Measurements from ENCODE around the gene GALR1.
"Not testable (repeated sequence)": the region's sequence is repeated elsewhere in the genome, so short reads cannot be mapped to it uniquely, and the experiment has no call there.

Gene GALR1

GRCh38 chr18:77250926-77251729 lies 1.5 kb downstream of the GALR1 start:
- DNase-seq, result no peak

DNA sequence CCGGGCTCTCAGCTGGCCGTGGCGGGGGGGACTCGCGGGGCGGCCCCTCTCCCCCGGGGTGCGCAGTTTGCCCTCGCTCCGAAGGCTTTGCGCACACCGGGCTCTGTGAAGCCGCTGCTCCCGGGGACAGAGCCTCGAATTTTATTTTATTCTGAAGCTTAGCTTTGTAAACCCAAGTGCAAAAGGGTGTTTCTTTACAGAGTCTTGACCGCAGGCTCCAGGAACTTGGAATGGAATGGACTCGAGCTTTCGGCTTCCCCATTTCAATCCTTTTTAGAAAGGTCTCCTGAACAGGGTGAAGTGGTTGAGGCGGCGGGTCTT lies 2.0 kb downstream of the GALR1 start:
- DNase-seq, result no peak

DNA sequence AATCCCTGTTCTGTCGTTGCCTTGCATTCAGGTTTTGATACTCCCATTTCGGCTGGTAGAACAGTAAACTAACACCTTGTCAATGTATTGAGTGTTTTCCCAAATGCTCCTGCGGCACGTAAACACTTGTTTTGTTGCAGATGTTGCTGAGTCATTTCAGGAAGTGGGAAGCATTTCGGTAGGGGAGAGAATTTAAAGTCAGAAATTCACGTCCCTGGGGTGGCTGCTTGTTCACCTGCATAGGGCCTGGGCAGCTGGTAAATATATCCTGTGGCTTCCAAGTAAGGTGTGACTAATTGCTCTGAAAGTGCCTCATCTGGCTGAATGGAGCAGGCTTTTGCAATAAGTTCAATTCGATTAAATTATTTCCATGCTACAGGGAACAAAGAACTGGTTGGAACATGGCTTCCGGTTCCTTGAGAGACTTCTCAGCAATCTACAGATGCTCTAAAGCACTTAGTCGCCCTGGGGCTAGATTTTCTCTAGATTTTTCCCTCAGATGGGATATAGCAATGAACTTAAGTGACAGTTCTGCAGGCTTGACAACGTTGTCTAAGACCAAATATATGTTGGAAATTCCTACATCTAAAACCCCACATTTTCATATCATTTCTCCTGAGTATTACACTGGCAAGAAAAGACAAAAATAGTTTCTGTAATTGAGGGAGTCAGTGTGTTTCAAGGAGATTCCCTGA lies 5.2 kb downstream of the GALR1 start:
- DNase-seq, result no peak

- DNase-seq, result no peak
Measured at GRCh38 chr18:77255426-77256105, 5.9 kb downstream of the GALR1 start.

GRCh38 chr18:77262643-77263465 lies 13.2 kb downstream of the GALR1 start:
- no peak for DNase-seq

DNA sequence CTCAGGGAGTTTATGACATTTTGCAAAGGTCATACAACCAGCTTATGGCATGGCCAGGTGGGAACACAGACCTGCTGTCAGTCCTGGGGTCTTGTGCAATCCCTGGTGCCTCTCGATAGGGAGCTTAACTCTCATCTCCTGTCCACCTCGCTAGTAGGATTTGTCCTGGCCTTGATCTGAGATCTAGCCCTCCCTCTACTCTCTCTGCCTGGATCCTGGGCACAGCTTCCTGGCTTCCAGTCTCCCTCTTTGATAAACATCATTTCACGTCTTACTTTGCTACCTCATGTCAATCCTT lies 13.8 kb downstream of the GALR1 start:
- DNase-seq, result no peak

- DNase-seq, result no peak
Measured at GRCh38 chr18:77267969-77268368, 18.3 kb downstream of the GALR1 start.

- DNase-seq, result no peak
Measured at GRCh38 chr18:77268456-77268855, 18.8 kb downstream of the GALR1 start.

- DNase-seq, result no peak
Measured at GRCh38 chr18:77271576-77272481, 22.2 kb downstream of the GALR1 start.

- not testable (repeated sequence) for DNase-seq
Measured at GRCh38 chr18:77290841-77291240, 41.2 kb downstream of the GALR1 start.

DNA sequence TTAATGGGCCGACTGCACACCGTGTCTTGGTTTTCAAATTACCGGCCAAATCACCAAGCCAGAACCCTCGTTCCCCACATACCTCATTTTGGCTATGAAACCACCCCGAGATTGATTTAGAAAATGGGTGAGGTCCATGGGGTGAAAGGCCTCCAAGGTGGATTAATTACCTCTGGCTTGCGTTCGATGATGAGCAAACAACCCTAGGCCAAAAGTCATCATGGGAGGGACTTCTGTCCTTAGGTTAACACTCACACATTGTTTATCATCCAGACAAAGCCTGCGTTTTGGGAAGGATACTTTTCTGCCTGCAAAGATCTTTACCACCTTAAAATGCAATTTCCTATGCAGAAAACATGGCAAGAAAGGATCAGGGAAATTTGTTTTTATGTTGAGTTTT lies 48.5 kb downstream of the GALR1 start:
- no peak for DNase-seq

- DNase-seq, result no peak
Measured at GRCh38 chr18:77299706-77300105, 50.1 kb downstream of the GALR1 start.

DNA sequence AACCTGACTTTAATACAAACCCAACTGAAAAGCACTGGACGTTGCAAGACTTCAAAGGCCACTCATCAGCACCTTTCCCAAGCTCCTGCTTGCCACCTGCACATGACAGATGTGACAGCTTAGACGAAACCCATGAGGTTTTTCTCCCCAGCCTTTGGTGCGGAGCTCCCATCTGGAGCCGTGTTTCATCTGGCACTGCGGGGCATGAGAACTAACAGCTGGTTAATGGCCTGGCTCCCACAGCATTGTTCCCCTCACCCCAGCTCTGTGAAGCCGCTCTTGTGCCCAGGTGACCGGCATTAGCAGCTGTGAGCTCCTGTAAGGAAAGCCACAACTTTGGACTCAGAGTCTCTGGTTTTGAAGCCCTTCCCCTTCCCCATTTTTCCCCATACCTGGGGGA lies 50.9 kb downstream of the GALR1 start:
- DNase-seq, result no peak

DNA sequence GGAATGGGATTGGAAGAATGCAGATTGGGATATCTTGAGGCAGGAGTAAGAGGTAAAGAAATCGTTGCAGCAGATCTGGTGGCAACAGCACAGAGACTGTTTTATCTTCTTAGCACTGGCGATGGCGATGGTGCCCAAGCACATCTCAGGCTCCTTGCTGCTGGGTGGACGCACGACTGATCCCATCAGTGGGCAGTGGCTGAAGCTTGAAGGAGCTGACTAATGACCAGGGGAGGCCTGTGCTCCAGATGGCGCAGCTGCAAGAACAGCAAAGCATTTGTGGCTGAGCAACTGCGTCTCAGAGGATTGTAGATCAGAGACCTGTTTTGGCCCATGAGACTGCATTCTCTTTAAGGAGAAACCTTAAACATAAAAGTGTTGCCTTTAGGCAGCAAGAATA lies 54.6 kb downstream of the GALR1 start:
- DNase-seq, result no peak

- no peak for DNase-seq
Measured at GRCh38 chr18:77305676-77306075, 56.0 kb downstream of the GALR1 start.

DNA sequence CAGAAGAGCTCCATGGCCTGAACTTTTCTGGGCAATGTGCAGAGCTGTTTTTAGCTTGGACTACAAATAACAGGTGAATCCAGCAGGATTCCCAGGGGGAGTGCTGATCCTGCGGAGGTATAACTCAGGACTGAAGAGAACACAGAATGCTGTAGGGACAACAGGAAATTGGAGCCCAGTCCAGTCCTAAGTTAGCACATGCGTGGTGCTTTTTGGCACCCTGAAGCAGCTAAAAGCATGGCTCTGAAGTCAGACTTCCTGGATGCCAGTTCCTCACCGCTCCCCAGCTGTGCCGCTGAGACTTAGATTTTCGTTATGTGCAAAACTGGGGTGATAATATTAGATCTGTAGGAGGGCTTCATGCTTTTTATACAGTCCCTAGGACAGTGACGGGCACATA lies 58.6 kb downstream of the GALR1 start:
- no peak for DNase-seq

- DNase-seq, result no peak
Measured at GRCh38 chr18:77314511-77314910, 64.9 kb downstream of the GALR1 start.

- no peak for DNase-seq
Measured at GRCh38 chr18:77314952-77315351, 65.3 kb downstream of the GALR1 start.

- DNase-seq, result no peak
Measured at GRCh38 chr18:77316008-77316407, 66.4 kb downstream of the GALR1 start.

DNA sequence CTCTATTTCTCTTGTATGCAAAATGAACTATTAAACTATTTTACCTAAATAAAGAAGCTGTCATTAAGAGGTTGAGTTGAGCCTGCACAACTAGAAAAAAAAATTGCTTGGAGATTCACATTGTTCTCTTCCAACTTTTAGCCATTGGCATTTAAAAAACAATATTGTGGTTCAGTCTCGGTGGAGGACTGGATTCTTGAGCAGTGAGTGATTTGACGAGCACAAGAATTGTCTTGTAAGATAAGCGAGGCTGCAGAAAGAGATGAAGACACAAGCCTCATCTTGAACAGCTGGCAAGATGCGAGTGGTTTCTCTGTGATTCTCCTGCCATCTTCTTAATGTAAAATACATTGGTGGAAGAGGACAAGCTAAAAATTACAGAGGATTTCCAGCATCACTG lies 67.0 kb downstream of the GALR1 start:
- DNase-seq, result no peak

DNA sequence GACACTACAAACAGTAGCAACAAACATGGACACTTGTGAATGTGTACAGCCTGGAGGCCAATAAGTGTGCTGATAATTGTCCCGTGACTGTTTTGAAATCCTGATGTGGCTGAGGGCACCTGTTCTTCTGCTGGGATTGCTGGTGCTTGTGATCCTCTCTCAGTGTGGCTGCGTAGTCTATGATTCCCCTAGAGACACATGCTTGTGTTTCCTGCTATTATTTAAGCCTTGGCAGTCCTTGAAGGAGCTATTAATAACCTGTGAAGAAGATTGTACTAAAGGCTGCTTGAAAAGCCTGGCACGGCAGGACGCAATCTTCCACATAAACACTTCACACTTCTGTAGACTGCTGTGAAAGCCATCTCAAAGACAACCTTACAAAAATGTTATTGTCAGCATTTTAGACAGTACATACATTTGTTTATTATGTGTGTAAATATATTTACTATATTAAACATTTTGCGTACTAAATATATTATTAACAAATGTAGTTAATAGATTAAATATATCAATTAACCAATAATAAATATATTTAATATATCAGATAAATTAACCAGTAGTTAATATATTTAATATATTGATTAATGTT lies 71.4 kb downstream of the GALR1 start:
- DNase-seq, result no peak
